Urinary bladder (tissue), 4 donors: ENCODE results near the gene ALLC. TPM values are rescaled to one million over a fixed set of nuclear protein-coding genes. Genes with fewer than 3 reads are reported as not detected.

Experiments used
- DNase-seq: peaks from one replicate; pipeline ENCODE4 v3.0.0-alpha.2; 2015; ENCODE audit errors: extremely low spot score
- H3K27ac ChIP-seq: one replicate; pipeline ENCODE4 v1.5.1; 2013; ENCODE audit warnings: low read depth, mild to moderate bottlenecking, moderate library complexity
- H3K36me3 ChIP-seq: one replicate; pipeline ENCODE4 v1.6.1; 2013; ENCODE audit warnings: mild to moderate bottlenecking, moderate library complexity; ENCODE audit not compliant: insufficient read depth
- H3K4me1 ChIP-seq: one replicate; pipeline ENCODE4 v1.6.1; 2013; ENCODE audit warnings: mild to moderate bottlenecking, moderate library complexity; ENCODE audit not compliant: insufficient read depth
- H3K4me3 ChIP-seq: one replicate; pipeline ENCODE4 v1.5.1; 2013; ENCODE audit warnings: low read depth, low read length
- WGBS: extraction: QIAGEN DNeasy Blood & Tissue Kit; methylation state at CpG from one replicate; pipeline ENCODE4 v1.1.7; 2013; 5-methylcytosine and 5-hydroxymethylcytosine counted together
- polyA plus RNA-seq: library from polyadenylated mRNA; stranded (reverse); fragments of 200-250 nt; gene quantifications from one replicate; pipeline ENCODE4 v1.2.3, GENCODE V29; 2013
- total RNA-seq: library from RNA; depleted of rRNA; stranded (reverse); fragments of >200 nt; gene quantifications from one replicate; pipeline ENCODE4 v1.2.3, GENCODE V29; 2014
- donor health status: healthy with polysubstance abuse.
- donor health status: healthy.

The ALLC gene
- total and polyA plus RNA-seq, 2 donors, result 0.16 to 0.19 TPM

DNA sequence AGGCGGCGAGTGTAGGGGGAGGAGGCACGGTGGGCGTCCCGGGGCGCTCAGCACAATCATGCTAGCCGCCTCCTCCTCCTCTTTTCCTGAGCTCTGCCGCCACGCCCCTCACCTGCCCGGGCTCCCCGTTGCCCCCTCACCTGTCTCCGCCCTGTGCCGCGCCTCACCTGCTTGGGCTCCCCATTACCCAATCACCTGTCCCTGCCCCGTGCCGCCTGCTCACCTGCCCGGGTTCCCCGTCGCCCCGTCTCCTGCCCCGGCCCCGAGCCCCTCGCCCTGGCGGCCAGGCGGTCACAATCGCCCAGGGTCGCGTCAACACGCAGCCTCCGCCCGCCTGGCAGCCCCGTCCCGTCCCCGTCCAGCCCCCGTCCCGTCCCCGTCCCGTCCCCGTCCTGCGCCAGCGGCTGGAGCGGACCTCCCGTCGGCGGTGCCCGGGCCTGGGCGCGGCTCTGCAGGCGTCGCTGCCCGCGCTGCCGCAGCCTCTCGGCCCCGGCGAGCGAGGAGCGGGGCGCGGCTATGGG is 45.3 kb downstream of the ALLC start, which contains the start of gene DCDC2C:
Gene DCDC2C, plus strand, starts transcription at position 340 of the 521 bp plus-strand sequence. Its CDS starts 177 bp downstream, at position 517.
- no peak for DNase-seq
- H3K4me3 ChIP-seq, result peak within 1 kb of the TSS; percentile 5

GRCh38 chr2:3703757-3704355 is 45.9 kb downstream of the ALLC start:
- no peak for DNase-seq
- H3K4me3 ChIP-seq, result peak overlapping the region; percentile 5
- no peaks in the 10 kb centered on the region for H3K4me1 ChIP-seq
- H3K36me3 ChIP-seq, result no peaks in the 10 kb centered on the region
- WGBS, result 29% methylated on average over 73 of the region's 73 CpGs
- no peak overlapping the region for H3K27ac ChIP-seq

More for the DNA sequence above, 45.3 kb downstream of the ALLC start, which contains the start of gene DCDC2C:
- H3K4me1 ChIP-seq, result no peaks in the 10 kb centered on the region
- H3K36me3 ChIP-seq, result no peaks in the 10 kb centered on the region
- WGBS, result 6% methylated on average over 60 of the region's 60 CpGs
- no peak within 1 kb of the TSS for H3K27ac ChIP-seq

DNA sequence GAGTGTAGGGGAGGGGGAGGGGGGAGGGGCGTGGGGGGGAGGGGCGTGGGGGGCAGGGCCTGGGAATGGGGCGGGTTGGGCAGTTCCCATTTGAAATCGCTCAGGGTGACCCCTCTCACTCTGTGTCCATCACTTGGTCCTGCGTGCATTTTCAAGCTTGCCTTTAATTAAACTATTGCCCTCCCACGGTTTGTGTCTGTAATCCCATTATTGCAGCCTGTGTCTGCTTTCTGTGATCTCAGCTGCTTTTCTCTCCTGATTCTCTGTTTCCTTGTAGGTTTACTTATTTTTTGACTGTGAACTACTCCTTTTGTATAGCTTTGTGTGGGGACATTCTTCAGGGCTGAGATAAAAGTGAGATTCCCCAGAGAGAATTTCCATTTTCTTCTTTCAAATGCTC is 46.7 kb downstream of the ALLC start:
- Histone ChIP-seq H3K27ac (no peak overlapping the region), H3K4me1 (no peaks in the 10 kb centered on the region), H3K36me3 (no peaks in the 10 kb centered on the region), H3K4me3 (no peak overlapping the region)
- WGBS, result 49% methylated on average over 5 of the region's 6 CpGs
- DNase-seq, result no peak

DNA sequence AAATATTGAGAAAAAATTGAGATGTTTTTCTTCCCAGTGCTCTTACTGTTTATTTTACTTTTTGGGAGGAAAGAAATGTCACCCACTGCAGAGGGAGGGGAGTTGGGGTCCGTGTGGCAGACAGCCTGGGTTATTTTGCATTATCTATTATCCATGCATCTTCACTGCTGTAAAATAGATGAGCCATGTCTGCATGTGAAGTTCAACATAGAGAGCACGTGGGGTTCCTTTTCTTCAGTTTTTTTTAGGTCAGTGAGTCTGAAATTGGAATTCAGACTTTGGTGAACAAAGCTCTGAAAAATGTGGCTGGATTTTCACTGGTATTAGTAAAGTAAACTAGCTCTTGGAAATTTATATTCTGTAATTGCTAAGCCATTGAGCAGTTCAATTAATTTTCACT is 47.8 kb downstream of the ALLC start:
- 10% methylated on average over 2 of the region's 2 CpGs for WGBS
- Histone ChIP-seq H3K4me1 (no peaks in the 10 kb centered on the region), H3K36me3 (no peaks in the 10 kb centered on the region), H3K4me3 (no peak overlapping the region), H3K27ac (no peak overlapping the region)
- DNase-seq, result no peak

DNA sequence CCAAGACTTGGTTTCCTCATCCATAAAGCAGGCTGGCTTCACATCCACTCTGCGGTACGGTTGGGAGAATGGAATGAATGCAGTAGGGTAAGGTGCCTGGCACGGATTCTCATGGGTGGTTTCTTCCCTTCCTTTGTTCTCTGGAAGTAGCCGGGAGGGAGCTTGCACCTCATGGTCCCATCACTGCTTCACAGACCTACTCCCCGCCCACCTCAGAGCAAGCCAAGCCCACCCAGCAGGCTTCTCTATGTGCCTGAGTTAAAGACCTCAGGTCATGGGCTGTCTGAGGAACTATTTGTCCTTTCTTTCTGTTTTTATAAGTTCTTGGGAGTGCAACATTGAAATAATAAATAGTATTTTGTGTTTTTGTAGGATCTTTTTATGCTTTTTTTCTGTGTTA is 48.9 kb downstream of the ALLC start:
- no peaks in the 10 kb centered on the region for H3K36me3 ChIP-seq
- no peaks in the 10 kb centered on the region for H3K4me1 ChIP-seq
- no peak overlapping the region for H3K4me3 ChIP-seq
- WGBS, result 71% methylated on average over 5 of the region's 5 CpGs
- no peak for DNase-seq
- H3K27ac ChIP-seq, result no peak overlapping the region

- Histone ChIP-seq H3K4me1 (no peaks in the 10 kb centered on the region), H3K27ac (no peak overlapping the region), H3K36me3 (no peaks in the 10 kb centered on the region), H3K4me3 (no peak overlapping the region)
- no peak for DNase-seq
- WGBS, result 77% methylated on average over 4 of the region's 4 CpGs
Observed at GRCh38 chr2:3708576-3708975, 50.6 kb downstream of the ALLC start.

GRCh38 chr2:3709225-3709624 is 51.2 kb downstream of the ALLC start:
- WGBS, result 70% methylated on average over 6 of the region's 6 CpGs
- Histone ChIP-seq H3K27ac (no peak overlapping the region), H3K4me3 (no peak overlapping the region), H3K4me1 (no peaks in the 10 kb centered on the region), H3K36me3 (no peaks in the 10 kb centered on the region)
- no peak for DNase-seq

DNA sequence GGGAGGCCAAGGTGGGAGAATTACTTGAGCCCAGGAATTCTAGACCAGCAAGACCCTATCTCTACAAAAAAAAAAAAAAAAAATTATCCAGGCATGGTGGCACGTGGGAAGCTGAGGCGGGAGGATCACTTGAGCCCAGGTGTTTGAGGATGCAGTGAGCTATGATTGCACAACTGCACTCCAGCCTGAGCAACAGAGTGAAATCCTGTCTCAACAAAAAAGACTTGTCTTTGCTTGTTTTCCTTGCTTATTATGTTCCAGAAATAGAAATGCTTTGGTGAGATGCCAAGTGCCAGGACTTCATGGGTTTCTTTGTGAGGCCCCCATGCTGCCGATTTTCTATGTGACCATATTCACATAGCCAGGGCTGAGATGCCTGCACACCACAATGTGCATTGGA is 54.4 kb downstream of the ALLC start:
- Histone ChIP-seq H3K4me3 (no peak overlapping the region), H3K27ac (no peak overlapping the region), H3K36me3 (no peaks in the 10 kb centered on the region), H3K4me1 (no peaks in the 10 kb centered on the region)
- WGBS, result 56% methylated on average over 3 of the region's 3 CpGs
- no peak for DNase-seq

- no peak for DNase-seq
- no peak overlapping the region for H3K27ac ChIP-seq
Observed at GRCh38 chr2:3712831-3713503, 55.0 kb downstream of the ALLC start.

DNA sequence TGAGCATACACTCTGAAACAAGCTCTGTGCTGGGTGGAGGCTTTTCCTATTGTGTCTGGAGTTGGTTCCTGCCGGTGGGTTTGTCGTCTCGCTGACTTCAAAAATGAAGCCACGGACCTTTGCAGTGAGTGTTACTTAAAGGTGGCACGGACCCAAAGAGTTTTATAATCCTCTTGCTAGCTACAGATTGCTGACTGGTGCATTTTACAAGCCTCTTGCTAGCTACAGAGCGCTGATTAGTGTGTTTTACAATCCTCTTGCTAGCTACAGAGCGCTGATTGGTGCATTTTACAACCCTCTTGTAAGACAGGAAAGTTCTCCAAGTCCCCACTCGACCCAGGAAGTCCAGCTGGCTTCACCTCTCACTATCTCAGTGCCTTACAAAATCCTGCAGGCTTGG is 60.7 kb downstream of the ALLC start:
- 61% methylated on average over 8 of the region's 8 CpGs for WGBS
- Histone ChIP-seq H3K4me1 (no peaks in the 10 kb centered on the region), H3K36me3 (no peaks in the 10 kb centered on the region), H3K27ac (no peak overlapping the region), H3K4me3 (no peak overlapping the region)
- DNase-seq, result no peak

More at GRCh38 chr2:3712831-3713503, 55.0 kb downstream of the ALLC start:
- no peak overlapping the region for H3K4me3 ChIP-seq
- no peaks in the 10 kb centered on the region for H3K4me1 ChIP-seq
- 59% methylated on average over 10 of the region's 10 CpGs for WGBS
- no peaks in the 10 kb centered on the region for H3K36me3 ChIP-seq

- H3K36me3 ChIP-seq, result no peaks in the 10 kb centered on the region
- 80% methylated on average over 11 of the region's 11 CpGs for WGBS
- no peaks in the 10 kb centered on the region for H3K4me1 ChIP-seq
- no peak for DNase-seq
- no peak overlapping the region for H3K27ac ChIP-seq
- no peak overlapping the region for H3K4me3 ChIP-seq
Observed at GRCh38 chr2:3725002-3725401, 67.0 kb downstream of the ALLC start.

- no peaks in the 10 kb centered on the region for H3K4me1 ChIP-seq
- no peaks in the 10 kb centered on the region for H3K36me3 ChIP-seq
- DNase-seq, result no peak
- 77% methylated on average over 23 of the region's 23 CpGs for WGBS
- H3K4me3 ChIP-seq, result no peak overlapping the region
- no peak overlapping the region for H3K27ac ChIP-seq
Observed at GRCh38 chr2:3725458-3726250, 67.7 kb downstream of the ALLC start.

DNA sequence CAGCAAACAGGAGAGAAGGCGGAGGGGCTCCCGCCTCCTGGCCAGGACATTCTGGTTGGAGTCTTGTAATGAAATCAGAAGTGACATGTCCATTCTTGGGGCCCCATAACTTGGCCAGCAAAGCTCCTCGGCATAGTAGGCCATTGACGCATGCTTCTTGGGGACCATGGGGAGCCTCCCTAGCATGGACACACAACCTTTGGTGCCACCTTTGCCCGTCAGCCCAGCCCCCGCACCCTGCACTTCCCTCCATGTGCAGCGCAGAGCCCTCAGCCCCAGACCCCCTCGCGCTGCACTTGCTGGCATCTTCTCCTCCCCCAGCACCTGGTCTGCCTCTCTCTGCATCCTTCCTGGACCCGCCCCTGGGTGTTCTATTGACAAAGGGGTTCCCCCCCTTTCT is 68.5 kb downstream of the ALLC start:
- Histone ChIP-seq H3K4me1 (no peaks in the 10 kb centered on the region), H3K4me3 (no peak overlapping the region), H3K27ac (no peak overlapping the region), H3K36me3 (no peaks in the 10 kb centered on the region)
- no peak for DNase-seq
- 91% methylated on average over 10 of the region's 10 CpGs for WGBS
